Measurements from ENCODE around the gene NRN1.

GRCh38 chr6:5960456-5960855, 46.3 kb downstream of the NRN1 start:
- TF ChIP-seq, protein P1, sequence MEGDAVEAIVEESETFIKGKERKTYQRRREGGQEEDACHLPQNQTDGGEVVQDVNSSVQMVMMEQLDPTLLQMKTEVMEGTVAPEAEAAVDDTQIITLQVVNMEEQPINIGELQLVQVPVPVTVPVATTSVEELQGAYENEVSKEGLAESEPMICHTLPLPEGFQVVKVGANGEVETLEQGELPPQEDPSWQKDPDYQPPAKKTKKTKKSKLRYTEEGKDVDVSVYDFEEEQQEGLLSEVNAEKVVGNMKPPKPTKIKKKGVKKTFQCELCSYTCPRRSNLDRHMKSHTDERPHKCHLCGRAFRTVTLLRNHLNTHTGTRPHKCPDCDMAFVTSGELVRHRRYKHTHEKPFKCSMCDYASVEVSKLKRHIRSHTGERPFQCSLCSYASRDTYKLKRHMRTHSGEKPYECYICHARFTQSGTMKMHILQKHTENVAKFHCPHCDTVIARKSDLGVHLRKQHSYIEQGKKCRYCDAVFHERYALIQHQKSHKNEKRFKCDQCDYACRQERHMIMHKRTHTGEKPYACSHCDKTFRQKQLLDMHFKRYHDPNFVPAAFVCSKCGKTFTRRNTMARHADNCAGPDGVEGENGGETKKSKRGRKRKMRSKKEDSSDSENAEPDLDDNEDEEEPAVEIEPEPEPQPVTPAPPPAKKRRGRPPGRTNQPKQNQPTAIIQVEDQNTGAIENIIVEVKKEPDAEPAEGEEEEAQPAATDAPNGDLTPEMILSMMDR (IDR thresholded peaks at IDR 0.05) = no peak
- no peak for TF ChIP-seq POLR2A (IDR thresholded peaks at IDR 0.05)

Data from uterus (tissue), 2 donors.